ENCODE measurements around the gene SGMS1.
A peak's percentile ranks its signal among the peaks of the same experiment; 100 is the strongest.

Gene SGMS1

GRCh38 chr10:50653758-50654157, 30.0 kb upstream of the SGMS1 start:
- no peaks in the 10 kb centered on the region for H3F3A ChIP-seq (ENCODE audit: insufficient read depth, low read length)
- no peaks in the 10 kb centered on the region for H3K79me2 ChIP-seq (ENCODE audit: insufficient read depth, low read length)
- H3K4me3 ChIP-seq (ENCODE audit: low read depth, low read length, poor library complexity, severe bottlenecking), result no peak overlapping the region
- H3K27me3 ChIP-seq (ENCODE audit: insufficient read depth, low read length), result no peaks in the 10 kb centered on the region
- TF ChIP-seq EZH2 (IDR thresholded peaks at IDR 0.05; ENCODE audit: borderline replicate concordance, low read length), result no peak
- no peak for TF ChIP-seq CTCF (IDR thresholded peaks at IDR 0.05; ENCODE audit: low read length)
- H3K4me2 ChIP-seq (ENCODE audit: low read length), result no peak overlapping the region
- no peak overlapping the region for H2AFZ ChIP-seq (ENCODE audit: low read length)
- no peaks in the 10 kb centered on the region for H3K9me2 ChIP-seq (ENCODE audit: low read depth, low read length)
- H4K20me1 ChIP-seq (ENCODE audit: insufficient read depth, low read length), result no peaks in the 10 kb centered on the region
- H3K27ac ChIP-seq (ENCODE audit: low read depth, low read length, poor library complexity, severe bottlenecking), result no peak overlapping the region
- H3K36me3 ChIP-seq (ENCODE audit: insufficient read depth, low read length), result no peaks in the 10 kb centered on the region
- H3K9me3 ChIP-seq (ENCODE audit: low read length), result no peaks in the 10 kb centered on the region
- peaks cover 10% of the 10 kb centered on the region for H3K4me1 ChIP-seq (ENCODE audit: insufficient read depth, low read length, severe bottlenecking)
- no peak overlapping the region for H3K9ac ChIP-seq (ENCODE audit: low read length)

- H3K4me2 ChIP-seq (ENCODE audit: low read length), result no peak overlapping the region
- TF ChIP-seq EZH2 (IDR thresholded peaks at IDR 0.05; ENCODE audit: borderline replicate concordance, low read length) (no peak), CTCF (IDR thresholded peaks at IDR 0.05; ENCODE audit: low read length) (peak; percentile 42)
- no peaks in the 10 kb centered on the region for H3K9me2 ChIP-seq (ENCODE audit: low read depth, low read length)
- H3K36me3 ChIP-seq (ENCODE audit: insufficient read depth, low read length), result no peaks in the 10 kb centered on the region
- H4K20me1 ChIP-seq (ENCODE audit: insufficient read depth, low read length), result no peaks in the 10 kb centered on the region
- no peak overlapping the region for H3K9ac ChIP-seq (ENCODE audit: low read length)
- no peaks in the 10 kb centered on the region for H3K27me3 ChIP-seq (ENCODE audit: insufficient read depth, low read length)
- H3K9me3 ChIP-seq (ENCODE audit: low read length), result no peaks in the 10 kb centered on the region
- no peaks in the 10 kb centered on the region for H3K79me2 ChIP-seq (ENCODE audit: insufficient read depth, low read length)
- no peaks in the 10 kb centered on the region for H3F3A ChIP-seq (ENCODE audit: insufficient read depth, low read length)
- no peak overlapping the region for H3K27ac ChIP-seq (ENCODE audit: low read depth, low read length, poor library complexity, severe bottlenecking)
- peaks cover 14% of the 10 kb centered on the region for H3K4me1 ChIP-seq (ENCODE audit: insufficient read depth, low read length, severe bottlenecking)
- H3K4me3 ChIP-seq (ENCODE audit: low read depth, low read length, poor library complexity, severe bottlenecking), result no peak overlapping the region
- H2AFZ ChIP-seq (ENCODE audit: low read length), result no peak overlapping the region
Measured at GRCh38 chr10:50653142-50653541, 29.4 kb upstream of the SGMS1 start.

- no peak overlapping the region for H2AFZ ChIP-seq (ENCODE audit: low read length)
- no peaks in the 10 kb centered on the region for H3K9me3 ChIP-seq (ENCODE audit: low read length)
- no peaks in the 10 kb centered on the region for H4K20me1 ChIP-seq (ENCODE audit: insufficient read depth, low read length)
- no peak overlapping the region for H3K4me2 ChIP-seq (ENCODE audit: low read length)
- no peaks in the 10 kb centered on the region for H3F3A ChIP-seq (ENCODE audit: insufficient read depth, low read length)
- H3K9me2 ChIP-seq (ENCODE audit: low read depth, low read length), result no peaks in the 10 kb centered on the region
- H3K4me3 ChIP-seq (ENCODE audit: low read depth, low read length, poor library complexity, severe bottlenecking), result no peak overlapping the region
- TF ChIP-seq EZH2 (IDR thresholded peaks at IDR 0.05; ENCODE audit: borderline replicate concordance, low read length), result no peak
- no peak for TF ChIP-seq CTCF (IDR thresholded peaks at IDR 0.05; ENCODE audit: low read length)
- no peaks in the 10 kb centered on the region for H3K79me2 ChIP-seq (ENCODE audit: insufficient read depth, low read length)
- no peaks in the 10 kb centered on the region for H3K27me3 ChIP-seq (ENCODE audit: insufficient read depth, low read length)
- H3K9ac ChIP-seq (ENCODE audit: low read length), result no peak overlapping the region
- H3K27ac ChIP-seq (ENCODE audit: low read depth, low read length, poor library complexity, severe bottlenecking), result no peak overlapping the region
- peaks cover 18% of the 10 kb centered on the region for H3K4me1 ChIP-seq (ENCODE audit: insufficient read depth, low read length, severe bottlenecking)
- no peaks in the 10 kb centered on the region for H3K36me3 ChIP-seq (ENCODE audit: insufficient read depth, low read length)
Measured at GRCh38 chr10:50651808-50652207, 28.1 kb upstream of the SGMS1 start.

Measured in OCI-LY1 (cell line).